HG02970 (cell line): ENCODE data around the gene KCND3.

Experiments used
- ATAC-seq: cut with Tn5 transposase; IDR thresholded peaks from one replicate; pipeline ENCODE4 v1.9.1; 2021; ENCODE audit warnings: mild to moderate bottlenecking, moderate library complexity, moderate number of reproducible peaks; ENCODE audit not compliant: unreplicated experiment, low FRiP score

Gene KCND3

GRCh38 chr1:111851552-111851951, 137.9 kb downstream of the KCND3 start:
- no peak for ATAC-seq

- ATAC-seq, result no peak
These were observed 139.4 kb downstream of the KCND3 start for GRCh38 chr1:111850109-111850508.

- no peak for ATAC-seq
These were observed 140.5 kb downstream of the KCND3 start for GRCh38 chr1:111848852-111849545.

- no peak for ATAC-seq
These were observed 142.0 kb downstream of the KCND3 start for GRCh38 chr1:111847466-111847865.

- no peak for ATAC-seq
These were observed 142.6 kb downstream of the KCND3 start for GRCh38 chr1:111846842-111847241.

GRCh38 chr1:111843177-111843576, 146.3 kb downstream of the KCND3 start:
- no peak for ATAC-seq

GRCh38 chr1:111842411-111842810, 147.1 kb downstream of the KCND3 start:
- no peak for ATAC-seq

- no peak for ATAC-seq
These were observed 147.7 kb downstream of the KCND3 start for GRCh38 chr1:111841746-111842145.

GRCh38 chr1:111841189-111841588, 148.3 kb downstream of the KCND3 start:
- no peak for ATAC-seq

- no peak for ATAC-seq
These were observed 152.1 kb downstream of the KCND3 start for GRCh38 chr1:111837393-111837792.

- ATAC-seq, result no peak
These were observed 153.4 kb downstream of the KCND3 start for GRCh38 chr1:111836111-111836510.

- ATAC-seq, result no peak
These were observed 154.0 kb downstream of the KCND3 start for GRCh38 chr1:111835514-111835913.

GRCh38 chr1:111834956-111835355, 154.5 kb downstream of the KCND3 start:
- no peak for ATAC-seq

GRCh38 chr1:111833334-111833733, 156.1 kb downstream of the KCND3 start:
- no peak for ATAC-seq

- ATAC-seq, result no peak
These were observed 156.8 kb downstream of the KCND3 start for GRCh38 chr1:111832521-111833155.

- ATAC-seq, result no peak
These were observed 158.3 kb downstream of the KCND3 start for GRCh38 chr1:111831153-111831552.

GRCh38 chr1:111827946-111828345, 161.5 kb downstream of the KCND3 start:
- no peak for ATAC-seq

GRCh38 chr1:111826278-111826677, 163.2 kb downstream of the KCND3 start:
- ATAC-seq, result no peak

GRCh38 chr1:111825217-111825616, 164.3 kb downstream of the KCND3 start:
- no peak for ATAC-seq

- ATAC-seq, result no peak
These were observed 167.3 kb downstream of the KCND3 start for GRCh38 chr1:111822138-111822537.

- no peak for ATAC-seq
These were observed 168.2 kb downstream of the KCND3 start for GRCh38 chr1:111821121-111821745.
